GM19351 (cell line): Measurements from ENCODE around the gene PANX2.

Experiments used
- ATAC-seq: cut with Tn5 transposase; IDR thresholded peaks from one replicate; pipeline ENCODE4 v1.9.1; 2021; ENCODE audit warnings: mild to moderate bottlenecking, moderate library complexity; ENCODE audit not compliant: unreplicated experiment

Gene PANX2

GRCh38 chr22:50169181-50169759 lies 1.3 kb upstream of the PANX2 start:
- no peak for ATAC-seq

DNA sequence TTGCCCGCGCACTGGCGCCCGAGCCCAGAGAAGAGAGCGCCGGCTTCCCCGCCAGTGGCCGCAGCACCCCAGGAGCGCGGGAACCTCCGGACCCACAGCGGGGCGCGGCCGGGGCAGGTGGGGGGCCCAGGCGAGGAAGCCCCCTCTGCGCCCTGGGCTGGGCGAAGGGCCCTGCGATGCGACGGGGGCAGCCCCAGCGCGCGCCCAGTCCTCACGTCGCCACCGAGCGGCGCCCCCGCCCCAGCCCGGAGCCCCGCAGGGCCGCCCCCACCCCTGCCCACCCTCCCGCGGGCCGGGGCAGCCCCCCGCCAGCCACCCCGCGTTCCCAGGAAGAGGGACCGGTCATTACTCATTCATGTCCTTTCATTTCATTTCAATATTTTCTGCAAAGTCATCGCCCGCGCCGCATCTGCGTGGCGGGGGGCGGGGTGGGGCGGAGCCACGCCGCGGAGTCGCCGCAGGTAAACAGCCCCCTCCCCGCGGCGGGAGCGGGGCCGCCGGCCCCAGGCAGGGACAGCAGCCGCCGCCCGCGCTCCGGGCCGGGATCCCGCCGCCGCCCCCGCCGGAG lies 673 bp upstream of the PANX2 start:
- no peak for ATAC-seq

DNA sequence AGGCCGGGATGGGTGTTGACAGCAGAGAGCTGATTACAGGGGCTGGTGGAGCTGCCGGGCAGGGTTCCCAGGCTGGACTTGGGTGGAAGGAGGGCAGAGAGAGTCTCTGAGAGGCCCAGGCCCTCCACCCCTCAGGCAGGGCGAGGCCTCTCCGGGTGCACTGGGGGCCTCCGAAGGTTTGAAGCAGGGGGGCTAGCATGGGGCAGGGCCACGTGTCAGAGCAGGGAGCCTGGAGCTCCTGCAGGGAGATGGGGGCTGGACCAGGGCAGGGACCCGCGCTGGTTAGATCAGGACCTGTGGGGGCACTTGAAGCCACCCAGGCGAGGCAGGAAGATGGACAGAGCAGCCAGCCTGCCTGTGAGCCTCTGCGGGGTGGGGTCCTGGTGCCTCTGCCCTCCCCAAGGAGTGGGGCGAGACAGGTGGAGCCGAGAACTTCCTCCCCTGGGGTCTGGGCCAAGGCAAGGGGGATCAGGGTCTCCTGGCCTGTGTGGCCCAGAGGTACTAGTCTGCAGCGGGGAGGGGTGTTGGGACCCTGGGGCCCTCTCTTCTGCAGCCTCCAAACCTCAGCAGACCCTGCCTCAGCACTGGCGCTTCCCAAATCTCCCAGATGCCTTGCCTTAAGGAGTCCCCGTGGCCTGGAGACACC lies 911 bp downstream of the PANX2 start:
- ATAC-seq = no peak

DNA sequence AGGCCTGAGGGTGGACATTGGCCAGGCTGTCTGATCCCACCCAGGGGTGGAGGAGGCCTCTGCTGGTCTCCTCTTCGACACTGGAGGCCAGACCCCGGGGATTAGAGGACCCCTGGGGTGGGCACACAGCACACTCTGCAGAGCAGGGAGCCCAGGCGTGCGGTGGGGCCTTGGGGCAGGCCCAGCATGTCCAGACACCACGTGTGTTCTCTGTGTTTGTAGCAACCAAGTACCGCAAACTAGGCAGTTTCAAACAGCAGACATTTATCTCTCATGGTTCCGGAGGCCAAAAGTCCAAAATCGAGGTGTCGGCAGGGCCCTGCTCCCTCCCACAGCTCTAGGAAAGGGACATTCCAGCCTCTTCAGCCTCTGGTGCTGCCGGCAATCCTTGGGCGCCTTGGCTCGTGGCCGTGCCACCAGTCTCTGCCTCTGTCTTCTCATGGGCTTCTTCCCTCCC lies 1.5 kb downstream of the PANX2 start:
- no peak for ATAC-seq

GRCh38 chr22:50173311-50173982 lies 2.9 kb downstream of the PANX2 start:
- ATAC-seq = no peak

GRCh38 chr22:50173983-50174355 lies 3.4 kb downstream of the PANX2 start:
- ATAC-seq = no peak

DNA sequence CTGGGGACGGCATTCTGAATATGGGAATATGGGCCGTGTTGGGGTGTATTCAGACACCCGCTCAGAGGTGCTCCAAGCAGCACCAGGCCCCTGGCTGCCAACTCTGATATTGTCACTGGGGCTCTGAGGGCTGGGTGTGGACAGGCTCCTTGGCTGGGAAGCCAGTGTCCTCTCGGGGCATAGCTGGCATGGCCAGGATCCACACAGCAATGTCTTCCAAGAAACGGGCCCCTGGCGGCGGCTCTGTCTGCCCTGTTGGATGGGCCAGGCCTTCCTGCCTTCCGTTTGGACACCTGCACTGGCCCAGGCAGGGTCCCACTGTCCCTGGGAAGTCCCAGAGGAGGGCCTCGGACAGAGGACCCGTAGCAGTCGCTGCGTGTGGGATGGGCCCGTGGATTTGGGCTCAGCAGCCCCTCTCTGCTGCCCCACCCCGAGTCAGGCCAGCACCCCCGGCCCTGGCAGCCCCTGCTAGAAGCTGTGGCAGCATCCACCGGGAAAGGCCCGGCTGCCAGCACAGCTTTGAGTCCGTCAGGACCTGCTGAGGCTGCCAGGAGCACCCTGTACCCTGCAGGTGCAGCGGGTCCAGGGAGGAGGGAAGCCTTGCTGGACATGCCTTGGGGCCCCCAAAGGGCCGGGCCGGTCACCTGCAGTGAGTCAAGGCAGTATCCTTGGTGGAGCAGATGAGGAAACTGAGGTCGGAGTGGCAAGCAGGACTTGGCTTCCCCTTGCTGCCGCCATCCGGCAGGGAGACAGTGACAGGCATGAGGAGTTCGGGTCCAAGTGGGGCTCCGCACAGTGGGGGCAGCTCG lies 4.1 kb downstream of the PANX2 start:
- ATAC-seq = no peak

DNA sequence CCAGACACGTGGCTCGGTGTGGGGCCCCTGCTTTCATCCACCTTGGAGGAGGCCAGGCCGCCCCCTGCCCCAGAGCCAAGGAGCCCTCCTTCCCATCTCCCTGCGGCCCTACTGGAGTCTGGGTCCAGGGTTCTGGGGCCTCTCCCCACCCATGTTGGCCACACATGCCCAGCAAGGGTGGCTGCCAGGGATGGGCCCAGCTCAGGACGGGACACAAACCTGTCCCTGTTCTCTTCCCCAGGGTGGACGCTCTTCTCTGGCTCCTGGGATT lies 4.6 kb downstream of the PANX2 start:
- no peak for ATAC-seq

DNA sequence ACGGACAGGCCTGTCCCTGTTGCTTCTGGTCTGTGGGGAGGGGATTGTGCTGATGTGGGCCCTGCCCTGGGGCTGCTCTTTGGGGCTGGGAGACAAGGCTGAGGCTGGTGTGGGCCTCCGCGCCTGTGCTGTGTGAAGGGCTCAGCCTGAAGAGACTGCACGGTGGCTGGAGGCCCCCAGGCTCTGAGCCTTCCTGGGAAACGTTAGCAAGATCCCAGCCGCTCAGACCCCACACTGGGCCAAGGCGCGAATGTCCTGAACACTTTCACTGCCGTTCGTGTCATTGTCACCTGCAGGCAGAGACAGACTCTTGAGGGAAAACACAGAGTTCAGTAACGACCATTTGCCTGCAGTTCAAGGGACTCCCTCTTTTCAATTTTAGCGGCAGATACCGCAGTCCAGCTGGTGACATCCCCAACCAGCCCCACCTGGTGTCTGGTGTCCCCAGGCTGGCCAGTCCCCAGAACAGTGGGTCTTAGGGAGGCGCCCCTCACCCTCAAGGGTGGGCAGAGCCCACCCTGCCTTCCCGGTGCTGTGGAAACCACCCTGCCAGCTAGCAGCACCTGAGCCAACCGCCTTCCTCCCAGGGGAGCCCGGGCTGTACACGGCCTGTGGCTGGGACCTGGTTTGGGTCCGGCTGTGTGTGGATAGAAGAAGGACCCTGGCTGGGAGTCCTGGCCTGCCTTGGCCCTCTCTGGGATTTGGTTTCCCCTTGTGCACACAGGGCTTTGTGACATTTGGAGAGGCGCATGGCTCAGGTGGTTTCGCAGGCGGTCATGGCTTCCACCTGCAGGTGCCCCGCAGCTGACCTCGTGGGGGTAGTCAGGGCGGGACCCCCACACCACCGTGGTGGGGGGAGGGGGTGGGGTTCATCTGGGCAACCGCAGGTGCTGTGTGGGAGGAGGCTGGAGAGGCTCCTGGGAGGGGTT lies 5.7 kb downstream of the PANX2 start:
- no peak for ATAC-seq

DNA sequence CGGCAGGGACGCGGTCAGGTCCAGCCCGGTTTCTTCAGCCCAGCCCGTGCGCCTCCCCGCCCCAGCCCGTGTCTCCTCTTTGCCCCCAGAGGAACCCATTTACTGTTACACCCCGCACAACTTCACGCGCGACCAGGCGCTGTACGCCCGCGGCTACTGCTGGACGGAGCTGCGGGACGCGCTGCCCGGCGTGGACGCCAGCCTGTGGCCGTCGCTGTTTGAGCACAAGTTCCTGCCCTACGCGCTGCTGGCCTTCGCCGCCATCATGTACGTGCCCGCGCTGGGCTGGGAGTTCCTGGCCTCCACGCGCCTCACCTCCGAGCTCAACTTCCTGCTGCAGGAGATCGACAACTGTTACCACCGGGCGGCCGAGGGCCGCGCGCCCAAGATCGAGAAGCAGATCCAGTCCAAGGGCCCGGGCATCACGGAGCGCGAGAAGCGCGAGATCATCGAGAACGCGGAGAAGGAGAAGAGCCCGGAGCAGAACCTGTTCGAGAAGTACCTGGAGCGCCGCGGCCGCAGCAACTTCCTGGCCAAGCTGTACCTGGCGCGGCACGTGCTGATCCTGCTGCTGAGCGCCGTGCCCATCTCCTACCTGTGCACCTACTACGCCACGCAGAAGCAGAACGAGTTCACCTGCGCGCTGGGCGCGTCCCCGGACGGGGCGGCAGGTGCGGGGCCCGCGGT lies 6.5 kb downstream of the PANX2 start:
- no peak for ATAC-seq

GRCh38 chr22:50177537-50178470 lies 7.3 kb downstream of the PANX2 start:
- no peak for ATAC-seq

DNA sequence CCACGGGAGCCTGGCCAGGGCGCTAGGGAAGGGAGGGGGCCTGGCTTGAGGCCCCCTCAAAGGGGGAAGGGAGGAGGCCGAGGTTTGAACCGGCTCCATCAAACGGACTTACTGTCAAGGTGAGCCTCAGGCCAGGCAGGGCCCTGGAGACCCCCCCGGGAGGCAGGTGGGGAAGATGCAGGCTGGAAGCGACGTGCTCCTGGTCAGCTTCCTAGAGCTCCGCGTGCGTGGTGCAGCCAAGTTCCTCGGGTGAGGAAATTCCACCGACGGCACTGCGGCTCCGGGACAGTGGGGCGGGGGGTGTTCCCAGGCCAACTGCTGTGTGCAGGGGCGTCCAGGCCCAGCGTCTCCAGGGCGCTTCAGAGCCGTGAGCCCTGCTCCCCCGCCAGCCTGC lies 7.9 kb downstream of the PANX2 start:
- ATAC-seq = no peak

DNA sequence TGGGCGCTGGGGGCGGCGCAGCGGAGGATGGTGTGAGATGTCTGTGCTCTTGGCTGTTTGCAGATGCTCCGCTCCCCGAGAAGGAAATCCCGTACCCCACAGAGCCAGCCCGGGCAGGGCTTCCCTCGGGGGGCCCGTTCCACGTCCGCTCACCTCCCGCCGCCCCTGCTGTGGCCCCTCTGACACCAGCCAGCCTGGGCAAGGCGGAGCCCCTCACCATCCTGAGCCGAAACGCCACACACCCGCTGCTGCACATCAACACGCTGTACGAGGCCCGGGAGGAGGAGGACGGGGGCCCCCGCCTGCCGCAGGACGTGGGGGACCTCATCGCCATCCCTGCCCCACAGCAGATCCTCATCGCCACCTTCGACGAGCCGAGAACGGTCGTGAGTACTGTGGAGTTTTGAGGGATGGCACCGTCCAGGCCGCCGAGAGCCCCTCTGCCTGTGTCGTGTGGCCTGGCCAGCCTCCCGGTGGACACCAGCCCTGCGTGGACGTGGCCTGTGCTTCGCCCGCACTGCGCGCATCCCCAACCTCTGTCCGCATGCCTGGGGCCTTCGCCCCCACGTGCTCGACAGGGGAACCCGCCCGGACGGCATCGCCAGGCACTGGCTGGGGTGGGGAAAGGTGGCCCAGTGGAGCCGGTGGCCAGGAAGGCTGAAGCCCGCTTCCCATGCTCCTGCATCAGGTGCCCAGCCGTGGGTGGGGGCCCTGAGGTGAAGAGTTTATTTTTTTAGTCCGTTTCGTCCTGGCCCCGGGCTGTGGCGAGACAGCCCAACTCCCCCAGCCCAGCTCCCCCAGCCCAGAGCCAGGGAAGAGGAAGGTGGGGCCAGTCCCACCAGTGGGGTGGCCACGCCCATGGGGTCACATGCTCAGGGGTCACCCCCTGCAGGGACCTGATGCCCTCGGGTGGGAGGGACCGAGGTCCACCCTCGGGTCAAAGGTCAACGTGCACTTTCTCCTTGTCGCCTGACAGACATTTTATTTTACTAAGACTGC lies 8.6 kb downstream of the PANX2 start:
- no peak for ATAC-seq

GRCh38 chr22:50179937-50180726 lies 9.6 kb downstream of the PANX2 start:
- no peak for ATAC-seq

- ATAC-seq = no peak
These were observed 10.4 kb downstream of the PANX2 start for GRCh38 chr22:50180727-50181521.
